Spleen (tissue), 7 donors: ENCODE measurements around the gene HDGFL3.

ENCODE experiments used
- CTCF ChIP-seq, 11 experiments: fragments of 200-600 bp in 7 of 11; fragments of 450-650 bp in 4 of 11; sonication (generic) in 4 of 11; IDR thresholded peaks in 8 of 11; conservative IDR thresholded peaks in 3 of 11; 1 replicate in 7 of 11; 2 replicates in 4 of 11; pipeline versions ENCODE4 v1.4.0 to v1.8.0; 2016 to 2021; ENCODE audit warnings: antibody characterized with exemption in 11 of 11, inconsistent platforms in 4 of 11, mild to moderate bottlenecking in 1 of 11
- POLR2A ChIP-seq, 3 donors: fragments of 450-650 bp; IDR thresholded peaks; one replicate each; pipeline ENCODE4 v1.5.1; 2017; ENCODE audit warnings: antibody characterized with exemption in 3 of 3, mild to moderate bottlenecking in 1 of 3
- donor health status: DM: no; HTN: no; CAD: no; lungs with moderate emphysema.
- donor health status: DM: no; HTN: no; CAD: no.
- donor health status: DM: no; HTN: no; CAD: no.

- TF ChIP-seq CTCF (IDR thresholded peaks at IDR 0.05 in 8 of 11, conservative IDR thresholded peaks at IDR 0.05 in 3 of 11): no peak
- no peak for TF ChIP-seq POLR2A (IDR thresholded peaks at IDR 0.05)
Observed at GRCh38 chr15:83118291-83118827, 89.3 kb downstream of the HDGFL3 start.
